Activated naive CD4-positive, alpha-beta T cell treated with anti-CD3 and anti-CD28 coated beads, Interleukin-2, amount 50 U/mL, for 16 hours (primary cell): ENCODE measurements around the gene MX2.

Experiments used
- DNase-seq: peaks from one replicate; pipeline ENCODE4 v3.0.0-alpha.2; 2020

Gene MX2

DNA sequence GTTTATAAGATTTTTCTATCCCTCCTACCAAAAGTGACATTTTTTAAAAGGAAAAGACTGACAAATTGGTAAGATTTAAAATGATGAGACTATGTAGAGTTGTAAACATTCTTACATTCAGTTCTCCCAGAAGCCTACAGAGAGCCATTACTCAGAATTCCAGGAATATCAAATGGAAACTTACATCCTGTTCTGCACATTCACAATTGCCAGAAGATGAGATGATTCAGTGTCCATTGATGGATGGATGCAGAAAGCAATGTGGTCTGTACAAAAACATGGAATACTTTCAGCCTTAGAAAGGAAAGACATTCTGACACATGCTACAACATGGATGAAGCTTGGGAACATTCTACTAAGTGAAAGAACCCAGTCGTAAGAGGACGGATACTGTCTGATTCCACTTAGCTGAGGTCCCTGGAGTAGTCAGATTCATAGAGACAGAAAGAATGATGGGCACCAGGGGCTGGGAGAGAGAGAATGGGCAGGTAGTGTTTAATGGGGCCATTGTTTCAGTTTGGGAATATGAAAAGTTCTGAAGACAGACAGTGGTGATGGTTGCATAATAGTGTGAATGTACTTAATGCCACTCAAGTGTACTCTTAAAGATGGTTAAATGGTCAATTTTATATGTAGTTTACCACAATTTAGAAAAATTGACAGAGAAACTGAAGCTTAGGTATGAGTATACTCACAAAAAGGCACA, 80.8 kb downstream of the MX2 start:
- no peak for DNase-seq

- DNase-seq = no peak
Measured at GRCh38 chr21:41443562-41443961, 81.7 kb downstream of the MX2 start.

GRCh38 chr21:41444703-41445464, 83.1 kb downstream of the MX2 start:
- DNase-seq = no peak

DNA sequence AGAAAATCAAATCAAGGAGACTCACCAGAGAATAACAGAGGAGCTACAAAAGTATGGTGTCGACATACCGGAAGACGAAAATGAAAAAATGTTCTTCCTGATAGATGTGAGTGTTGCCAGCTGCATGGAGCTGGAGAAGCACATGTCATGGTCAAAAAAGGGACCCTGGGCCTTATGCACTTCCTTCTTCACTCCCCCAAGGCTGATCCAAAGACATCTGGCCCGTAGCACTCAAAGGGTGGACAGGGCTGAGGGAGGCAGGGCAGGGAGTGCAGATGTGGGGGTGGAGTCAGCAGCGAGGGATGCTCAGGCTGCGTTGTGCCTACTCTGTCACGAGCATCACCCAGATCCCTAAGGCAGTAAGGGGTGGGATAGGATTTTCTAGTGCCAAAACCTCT, 83.6 kb downstream of the MX2 start:
- no peak for DNase-seq

GRCh38 chr21:41446586-41446985, 84.8 kb downstream of the MX2 start:
- no peak for DNase-seq

GRCh38 chr21:41447356-41447755, 85.5 kb downstream of the MX2 start:
- no peak for DNase-seq

GRCh38 chr21:41449613-41450012, 87.8 kb downstream of the MX2 start:
- no peak for DNase-seq

- DNase-seq = no peak
Measured at GRCh38 chr21:41451753-41452676, 90.2 kb downstream of the MX2 start.

- DNase-seq = no peak
Measured at GRCh38 chr21:41453198-41453597, 91.4 kb downstream of the MX2 start.

GRCh38 chr21:41453761-41454160, 91.9 kb downstream of the MX2 start:
- DNase-seq = no peak

DNA sequence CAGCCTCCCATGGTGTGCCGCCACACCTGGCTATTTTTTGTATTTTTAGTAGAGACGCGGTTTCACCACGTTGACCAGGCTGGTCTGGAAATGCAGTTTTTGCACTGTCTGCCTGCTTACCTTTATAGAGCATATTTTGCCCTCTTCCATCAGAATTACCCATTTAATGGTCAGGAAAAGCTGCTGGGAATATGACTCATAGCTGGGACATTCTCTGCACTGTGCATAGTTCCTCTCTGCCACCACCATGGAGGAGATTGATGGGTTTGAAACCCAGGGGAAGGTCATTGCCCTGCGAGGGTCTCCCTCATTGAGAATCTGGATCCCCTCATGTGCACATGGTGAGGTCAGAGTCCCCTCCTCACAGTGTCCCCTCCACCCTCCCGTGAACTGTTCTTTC, 96.3 kb downstream of the MX2 start:
- DNase-seq = no peak

DNA sequence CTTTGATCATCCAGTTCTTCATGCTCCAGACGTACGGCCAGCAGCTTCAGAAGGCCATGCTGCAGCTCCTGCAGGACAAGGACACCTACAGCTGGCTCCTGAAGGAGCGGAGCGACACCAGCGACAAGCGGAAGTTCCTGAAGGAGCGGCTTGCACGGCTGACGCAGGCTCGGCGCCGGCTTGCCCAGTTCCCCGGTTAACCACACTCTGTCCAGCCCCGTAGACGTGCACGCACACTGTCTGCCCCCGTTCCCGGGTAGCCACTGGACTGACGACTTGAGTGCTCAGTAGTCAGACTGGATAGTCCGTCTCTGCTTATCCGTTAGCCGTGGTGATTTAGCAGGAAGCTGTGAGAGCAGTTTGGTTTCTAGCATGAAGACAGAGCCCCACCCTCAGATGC, 96.7 kb downstream of the MX2 start:
- DNase-seq = no peak
